Gastroesophageal sphincter (tissue), 3 donors: Measurements from ENCODE around the gene JCHAIN.

ENCODE experiments used
- CTCF ChIP-seq, 4 experiments: fragments of 200-600 bp in 2 of 4; fragments of 450-650 bp in 2 of 4; sonication (generic) in 1 of 4; IDR thresholded peaks; one replicate each; pipeline ENCODE4 v1.5.1; 2017 to 2019; ENCODE audit warnings: antibody characterized with exemption in 4 of 4, mild to moderate bottlenecking in 2 of 4, moderate library complexity in 2 of 4
- EP300 ChIP-seq: sonication (generic); formaldehyde crosslinking; IDR thresholded peaks from one replicate; pipeline ENCODE4 v1.6.1; 2017; ENCODE audit warnings: antibody characterized with exemption, mild to moderate bottlenecking
- POLR2A ChIP-seq, 2 donors: fragments of 450-650 bp; IDR thresholded peaks; one replicate each; pipeline ENCODE4 v1.6.1; 2017; ENCODE audit warnings: antibody characterized with exemption in 2 of 2, mild to moderate bottlenecking in 2 of 2, moderate library complexity in 1 of 2
- POLR2AphosphoS5 ChIP-seq: sonication (generic); formaldehyde crosslinking; IDR thresholded peaks from one replicate; pipeline ENCODE4 v1.6.1; 2017; ENCODE audit warnings: antibody characterized with exemption

- TF ChIP-seq CTCF (IDR thresholded peaks at IDR 0.05) = no peak
- no peak for TF ChIP-seq POLR2AphosphoS5
- no peak for TF ChIP-seq POLR2A (IDR thresholded peaks at IDR 0.05)
- no peak for TF ChIP-seq EP300
Measured at GRCh38 chr4:70657326-70657725, 9.0 kb downstream of the JCHAIN start.
